ENCODE data around the gene HSPA6. TPM values are rescaled to one million over a fixed set of nuclear protein-coding genes. Genes with fewer than 3 reads are reported as not detected.

Gene HSPA6
- total RNA-seq, 1 experiment from 2014 or later, result 0.44 TPM

- no peaks in the 10 kb centered on the region; the same call in 1 of the 2 replicates for H3K27me3 ChIP-seq (ENCODE audit: control insufficient read depth, insufficient read depth, low read length)
- intact Hi-C loops (cut with micrococcal nuclease; ENCODE audit: unreplicated experiment), result no loop called here
- no peak overlapping the region for H3K27ac ChIP-seq (ENCODE audit: low read length)
- DNase-seq (ENCODE audit: low read depth, low spot score) (no peak), ATAC-seq (no peak)
- no TSS peak for BruUV-seq (replicated peaks)
- TF ChIP-seq REST (IDR thresholded peaks at IDR 0.05; ENCODE audit: insufficient read depth in 1 of 2, low read depth in 2 of 2, low read length in 1 of 2), result no peak
- no peak for TF ChIP-seq CTCF (IDR thresholded peaks at IDR 0.05)
- no peak overlapping the region for H3K4me3 ChIP-seq (ENCODE audit: low read depth in 2 of 2, low read length in 2 of 2)
- in situ Hi-C loops (cut with HindIII; ENCODE audit: low pct_unique_long_range_greater_than_20kb, low sequenced_read_pairs), result no loop called here
- ChIA-PET POLR2A (no interaction called here), CTCF (no interaction called here)
- H3K4me1 ChIP-seq (ENCODE audit: control insufficient read depth, insufficient read depth, low read length), result no peaks in the 10 kb centered on the region
- no peaks in the 10 kb centered on the region for H3K9me3 ChIP-seq (ENCODE audit: control insufficient read depth, insufficient read depth, low read depth, low read length)
- no peaks in the 10 kb centered on the region for H3K36me3 ChIP-seq (ENCODE audit: control insufficient read depth, insufficient read depth, low read length)
Measured at GRCh38 chr1:161505686-161506085, 18.7 kb upstream of the HSPA6 start.

- POLR2A ChIA-PET, result no interaction called here
- intact Hi-C loops (cut with micrococcal nuclease; ENCODE audit: unreplicated experiment), result no loop called here
- H3K4me3 ChIP-seq (ENCODE audit: low read depth in 2 of 2, low read length in 2 of 2), result no peak overlapping the region
- H3K4me1 ChIP-seq (ENCODE audit: control insufficient read depth, insufficient read depth, low read length), result no peaks in the 10 kb centered on the region
- H3K27ac ChIP-seq (ENCODE audit: low read length), result no peak overlapping the region
- ATAC-seq, result peak; percentile 45; the same call in 1 of the 2 replicates
- no peaks in the 10 kb centered on the region; the same call in 1 of the 2 replicates for H3K27me3 ChIP-seq (ENCODE audit: control insufficient read depth, insufficient read depth, low read length)
- BruUV-seq (replicated peaks), result no TSS peak
- in situ Hi-C loops (cut with HindIII; ENCODE audit: low pct_unique_long_range_greater_than_20kb, low sequenced_read_pairs), result no loop called here
- H3K9me3 ChIP-seq (ENCODE audit: control insufficient read depth, insufficient read depth, low read depth, low read length), result no peaks in the 10 kb centered on the region
- CTCF ChIA-PET, result no interaction called here
- TF ChIP-seq TCF7L2 (IDR thresholded peaks at IDR 0.05; ENCODE audit: low read depth, low read length) (no peak), SIN3A (IDR thresholded peaks at IDR 0.05; ENCODE audit: borderline replicate concordance, insufficient read depth, low read depth, low read length) (no peak), POLR2AphosphoS5 (IDR thresholded peaks at IDR 0.05; ENCODE audit: low read depth, low read length) (no peak), REST (IDR thresholded peaks at IDR 0.05; ENCODE audit: insufficient read depth in 1 of 2, low read depth in 2 of 2, low read length in 1 of 2) (no peak), CTCF (IDR thresholded peaks at IDR 0.05) (no peak)
- H3K36me3 ChIP-seq (ENCODE audit: control insufficient read depth, insufficient read depth, low read length), result no peaks in the 10 kb centered on the region
- no peak for DNase-seq (ENCODE audit: low read depth, low spot score)
Measured at GRCh38 chr1:161506336-161507223, 17.8 kb upstream of the HSPA6 start.

Data from Panc1 (cell line).